T-helper 9 cell (primary cell): ENCODE measurements around the gene RDH8.
A peak's percentile ranks its signal among the peaks of the same experiment; 100 is the strongest.

Experiments
- DNase-seq: peaks from one replicate; pipeline ENCODE4 v3.0.0-alpha.2; 2020
- total RNA-seq, 2 donors: gene quantifications; one replicate each; lab custom pipeline; 2026; lab: John Stamatoyannopoulos, UW

The RDH8 gene, protein sequence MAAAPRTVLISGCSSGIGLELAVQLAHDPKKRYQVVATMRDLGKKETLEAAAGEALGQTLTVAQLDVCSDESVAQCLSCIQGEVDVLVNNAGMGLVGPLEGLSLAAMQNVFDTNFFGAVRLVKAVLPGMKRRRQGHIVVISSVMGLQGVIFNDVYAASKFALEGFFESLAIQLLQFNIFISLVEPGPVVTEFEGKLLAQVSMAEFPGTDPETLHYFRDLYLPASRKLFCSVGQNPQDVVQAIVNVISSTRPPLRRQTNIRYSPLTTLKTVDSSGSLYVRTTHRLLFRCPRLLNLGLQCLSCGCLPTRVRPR
- 0 reads per million in 2 donors for total RNA-seq

DNA sequence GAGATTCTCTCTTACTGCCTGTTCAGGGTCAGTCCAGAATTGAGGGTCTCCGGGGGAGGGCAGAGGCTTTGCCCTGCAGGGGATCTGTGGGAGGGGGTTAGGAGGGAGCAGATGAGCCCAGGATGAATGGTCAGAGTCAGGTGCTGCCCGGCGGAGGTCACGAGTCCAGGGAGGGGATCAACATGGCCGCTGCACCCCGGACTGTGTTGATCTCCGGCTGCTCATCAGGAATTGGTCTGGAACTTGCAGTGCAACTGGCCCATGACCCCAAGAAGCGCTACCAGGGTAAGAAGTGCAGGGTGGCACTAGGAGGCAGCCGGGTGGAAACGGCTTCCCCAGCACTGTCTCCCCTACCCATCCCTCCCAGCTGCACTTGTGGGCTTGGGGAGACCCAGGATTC lies at the start of gene RDH8:
TSS of gene RDH8 (plus strand) at position 168 of the 400 bp plus-strand sequence. CDS start at position 183, 15 bp downstream.
- DNase-seq: no peak

DNA sequence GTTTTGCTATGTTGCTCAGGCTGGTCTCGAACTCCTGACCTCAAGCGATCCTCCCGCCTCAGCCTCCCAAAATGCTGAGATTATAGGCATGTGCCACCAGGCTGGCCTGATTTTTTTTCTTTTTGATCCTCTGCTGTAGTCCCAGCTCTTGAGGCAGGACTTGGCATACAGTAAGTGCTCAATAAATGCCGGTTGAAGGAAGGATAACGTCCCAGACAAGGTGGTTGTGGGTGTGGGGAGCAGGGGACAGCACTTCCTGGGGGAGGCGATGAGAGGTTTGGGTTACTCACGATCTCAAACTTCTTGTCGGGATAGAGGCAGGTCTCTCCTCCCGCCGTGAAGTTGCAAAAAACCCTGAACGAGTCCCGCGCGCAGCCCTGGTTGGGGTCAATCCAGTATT lies 47.3 kb upstream of the RDH8 start:
- DNase-seq: no peak

DNA sequence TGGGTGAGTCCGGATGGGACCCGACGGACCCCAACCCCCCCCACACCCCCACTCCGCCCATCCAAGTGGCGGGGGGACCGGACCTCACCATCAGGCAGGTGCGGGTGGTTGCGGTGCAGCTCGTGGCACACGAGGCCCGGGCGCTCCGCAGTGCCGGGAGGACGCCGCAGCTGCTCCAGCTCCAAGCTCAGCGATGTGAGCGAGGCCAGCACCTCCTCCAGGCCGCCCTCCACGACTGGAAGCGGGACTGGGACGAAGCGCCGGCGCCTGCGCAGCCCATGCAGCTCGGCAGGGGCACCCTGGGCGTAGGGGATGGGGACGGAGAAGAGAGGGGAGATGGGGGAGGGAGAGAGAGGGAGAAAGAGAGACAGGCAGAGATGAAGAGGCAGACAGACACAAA lies 46.8 kb upstream of the RDH8 start:
- no peak for DNase-seq

DNA sequence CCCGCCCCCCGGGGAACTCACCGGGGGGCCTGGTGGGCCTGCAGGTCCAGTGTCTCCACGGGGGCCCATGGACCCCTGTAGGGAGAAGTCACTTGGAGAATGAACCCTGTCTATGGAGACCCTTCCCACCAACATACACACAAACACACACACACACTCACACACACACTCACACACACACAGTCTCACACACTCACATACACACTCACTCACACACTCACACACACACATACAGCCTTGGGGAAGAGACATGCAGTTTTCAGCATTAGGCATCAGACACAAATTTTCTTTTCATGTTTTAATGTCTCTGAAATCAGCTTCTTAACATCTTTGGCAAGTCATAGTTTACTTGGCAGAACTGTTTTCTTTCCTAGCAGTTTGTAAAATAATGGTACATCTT lies 46.0 kb upstream of the RDH8 start:
- no peak for DNase-seq

DNA sequence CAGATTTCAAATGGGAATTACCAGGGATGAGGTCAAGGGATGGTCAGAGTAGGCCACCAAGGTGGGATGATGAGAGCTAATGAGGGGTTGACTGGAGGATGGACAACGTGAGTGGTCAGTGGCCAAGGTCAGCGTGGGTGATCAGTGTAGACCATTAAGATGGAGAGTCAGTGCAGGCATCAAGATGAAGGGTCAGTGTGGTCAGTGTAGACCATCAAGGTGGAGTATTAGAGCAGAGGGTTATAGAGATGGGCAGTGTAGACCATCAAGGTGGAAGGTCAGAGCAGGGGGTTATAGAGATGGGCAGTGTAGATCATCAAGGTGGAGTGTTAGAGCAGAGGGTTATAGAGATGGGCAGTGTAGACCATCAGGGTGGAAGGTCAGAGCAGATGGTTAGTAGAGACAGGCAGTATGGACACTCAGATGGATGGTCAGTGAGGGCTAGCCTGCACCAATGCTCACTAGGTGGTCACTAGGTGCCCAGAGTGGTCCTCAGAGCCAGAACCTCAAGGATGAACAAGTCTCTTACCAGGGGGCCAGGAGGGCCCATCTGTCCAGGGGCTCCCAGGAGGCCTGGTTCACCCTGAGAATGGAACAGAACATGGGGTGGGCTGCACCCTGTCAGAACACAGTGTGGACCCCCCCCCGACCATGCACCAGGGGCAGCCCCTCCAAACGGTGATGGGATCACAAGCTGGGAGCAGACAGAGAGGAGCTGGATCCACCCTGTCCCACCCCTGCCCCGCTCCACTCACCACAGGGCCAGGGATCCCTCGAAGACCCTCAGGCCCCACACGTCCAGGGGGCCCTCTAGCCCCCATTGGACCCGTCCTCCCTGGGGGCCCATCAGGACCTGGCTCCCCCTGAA lies 44.2 kb upstream of the RDH8 start:
- DNase-seq: no peak

DNA sequence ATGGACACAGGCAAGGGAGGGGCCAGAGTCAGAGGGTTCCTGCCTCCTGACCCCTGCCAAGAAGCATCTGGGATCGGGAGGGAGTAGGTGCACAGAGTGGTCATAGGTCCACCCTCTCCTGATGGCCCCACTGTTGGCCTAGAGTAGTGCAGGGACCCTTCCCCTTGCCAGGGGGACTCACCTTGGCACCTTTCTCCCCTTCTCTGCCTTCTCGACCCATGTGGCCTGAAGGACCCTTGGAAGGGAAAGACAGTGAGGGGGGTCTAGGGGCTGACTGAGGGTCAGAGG lies 43.7 kb upstream of the RDH8 start:
- no peak for DNase-seq

DNA sequence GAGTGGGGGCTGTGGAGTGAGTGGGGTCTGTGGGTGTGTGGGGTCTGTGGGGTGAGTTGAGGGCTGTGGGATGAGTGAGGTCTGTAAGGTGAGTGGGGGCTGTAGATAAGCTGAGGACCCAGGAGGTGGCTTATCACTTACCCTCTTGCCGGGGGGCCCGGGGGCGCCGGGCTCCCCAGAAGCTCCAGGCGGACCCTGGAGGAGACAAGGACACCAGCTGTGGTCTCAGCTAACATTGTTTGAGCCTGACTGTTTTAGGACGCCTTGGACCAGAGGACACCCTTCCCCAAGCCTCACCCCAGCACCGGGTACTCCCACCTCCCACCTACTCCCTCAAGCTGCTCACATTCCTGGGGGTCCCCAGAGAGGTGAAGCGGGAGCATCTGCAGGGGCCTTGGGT lies 42.8 kb upstream of the RDH8 start:
- DNase-seq: no peak

DNA sequence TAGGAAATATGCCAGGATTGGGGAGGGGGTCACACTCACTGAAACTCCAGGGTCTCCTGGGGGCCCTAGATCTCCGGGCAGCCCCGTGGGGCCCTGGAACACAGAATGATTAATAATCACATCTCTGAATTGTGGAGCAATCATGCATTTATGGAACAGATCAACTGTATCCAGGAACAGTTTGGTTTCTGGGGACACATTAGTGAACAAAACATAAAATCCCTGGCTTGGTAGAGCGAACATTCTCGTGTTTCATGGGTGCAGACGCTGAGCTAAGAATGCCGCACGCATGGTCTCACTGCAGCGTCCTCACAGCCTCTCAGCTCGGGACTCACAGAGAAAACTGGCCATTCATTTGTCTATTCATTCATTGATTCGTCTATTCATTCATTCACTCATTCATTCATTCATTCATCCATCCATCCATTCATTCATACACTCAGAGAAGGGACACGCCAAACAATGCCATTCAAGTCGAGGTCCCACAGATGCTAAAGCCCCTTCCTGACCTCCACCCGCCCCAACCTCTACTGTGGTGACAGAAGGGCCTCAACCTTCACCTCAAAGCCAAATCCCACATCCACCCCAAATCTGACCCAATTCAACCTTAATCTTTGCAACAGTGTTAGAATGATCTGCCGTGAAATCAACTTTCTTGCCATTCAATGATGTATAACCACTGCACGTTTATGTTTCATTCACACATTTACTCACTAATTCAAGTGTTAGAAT lies 42.0 kb upstream of the RDH8 start:
- DNase-seq: no peak

DNA sequence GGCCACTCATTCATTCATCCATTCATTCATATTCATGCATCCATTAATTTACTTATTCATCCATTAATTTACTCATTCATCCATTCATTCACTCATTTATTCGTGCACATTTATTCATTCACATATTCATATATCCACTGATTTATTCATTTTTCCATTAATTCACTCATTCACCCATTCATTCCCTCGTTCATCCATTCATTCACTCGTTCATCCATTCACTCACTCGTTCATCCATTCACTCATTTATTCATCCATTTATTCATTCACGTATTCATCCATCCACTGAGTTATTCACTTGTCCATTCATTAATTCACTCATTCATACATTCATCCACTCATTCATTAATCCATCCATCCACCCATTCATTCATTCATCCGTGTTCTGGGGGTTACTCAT lies 41.2 kb upstream of the RDH8 start:
- DNase-seq: no peak

DNA sequence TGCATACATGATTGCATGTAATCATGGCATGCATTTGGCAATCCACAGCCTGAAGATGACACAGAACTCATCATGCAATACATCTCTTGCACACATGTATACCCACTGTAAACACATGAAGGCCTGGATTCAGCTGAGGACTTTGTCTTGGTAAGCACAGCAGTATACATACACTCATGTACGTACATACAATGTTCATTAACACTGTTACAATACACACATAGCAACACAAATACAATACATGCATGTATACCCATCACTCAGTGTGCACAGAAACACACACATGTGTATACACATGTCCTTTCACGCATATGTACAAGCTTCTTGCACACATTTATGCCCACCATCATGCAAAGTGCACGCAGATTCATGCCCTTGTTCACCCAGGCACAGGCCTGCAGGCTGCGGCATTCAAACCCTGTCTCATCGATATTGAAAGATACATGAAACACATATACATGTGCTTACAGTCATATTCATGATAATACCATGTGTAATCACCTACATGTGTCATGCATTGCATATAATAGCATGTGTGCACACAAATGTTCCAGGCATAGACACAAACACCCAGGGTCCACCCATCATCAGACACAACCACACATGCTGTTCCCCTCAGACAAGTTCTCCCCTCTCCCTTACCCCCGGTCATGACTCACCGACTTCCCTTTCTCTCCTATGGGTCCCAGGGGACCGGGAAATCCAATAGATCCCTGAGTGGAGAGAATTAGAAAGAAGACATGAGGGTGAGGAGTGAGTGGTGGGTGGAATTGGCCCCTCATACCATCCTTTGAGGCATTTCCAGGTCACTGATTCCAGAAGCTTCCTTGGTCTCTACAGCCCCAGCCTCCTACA lies 31.6 kb upstream of the RDH8 start:
- no peak for DNase-seq

DNA sequence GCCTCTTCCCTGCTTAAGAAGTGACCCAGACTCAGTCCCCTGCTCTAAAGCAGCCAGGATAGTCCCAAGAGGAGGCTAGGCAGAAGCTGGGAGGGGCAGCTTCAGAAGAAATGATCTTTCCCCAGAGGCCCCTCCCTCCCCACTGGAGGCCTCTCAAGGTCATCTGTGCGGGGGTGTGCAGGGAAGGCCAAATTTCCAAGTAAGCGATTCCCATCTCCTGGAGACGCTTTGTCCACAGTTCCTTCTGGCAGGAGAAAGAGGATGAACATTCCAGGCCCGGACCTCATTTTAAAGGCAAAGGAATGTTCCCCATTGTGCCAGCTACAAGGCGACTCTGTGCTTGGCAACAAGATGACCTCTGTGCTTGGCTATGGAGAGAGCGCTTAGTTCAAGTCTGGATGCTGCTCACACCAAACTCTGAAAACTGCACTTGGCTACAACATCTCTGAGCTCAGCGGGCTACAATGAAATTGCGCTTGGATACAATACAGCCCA lies 26.4 kb upstream of the RDH8 start:
- no peak for DNase-seq

DNA sequence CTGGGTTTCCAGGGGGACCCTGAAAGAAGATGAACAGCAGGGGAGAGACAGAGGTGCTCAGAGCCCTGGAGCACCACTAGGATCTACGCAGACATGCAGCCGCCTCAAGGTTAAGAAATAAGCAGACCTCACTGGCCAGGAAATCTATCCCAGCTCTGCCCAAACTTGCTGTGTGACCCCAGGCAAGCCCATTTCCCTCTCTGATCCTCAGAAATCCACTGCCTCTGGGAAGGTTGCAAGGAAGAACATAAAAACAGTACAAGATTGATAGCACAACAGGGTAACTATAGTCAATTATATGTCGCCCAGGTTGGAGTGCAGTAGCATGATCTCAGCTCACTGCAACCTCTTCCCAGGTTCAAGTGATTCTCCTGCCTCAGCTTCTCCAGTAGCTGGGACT lies 23.8 kb upstream of the RDH8 start:
- no peak for DNase-seq

DNA sequence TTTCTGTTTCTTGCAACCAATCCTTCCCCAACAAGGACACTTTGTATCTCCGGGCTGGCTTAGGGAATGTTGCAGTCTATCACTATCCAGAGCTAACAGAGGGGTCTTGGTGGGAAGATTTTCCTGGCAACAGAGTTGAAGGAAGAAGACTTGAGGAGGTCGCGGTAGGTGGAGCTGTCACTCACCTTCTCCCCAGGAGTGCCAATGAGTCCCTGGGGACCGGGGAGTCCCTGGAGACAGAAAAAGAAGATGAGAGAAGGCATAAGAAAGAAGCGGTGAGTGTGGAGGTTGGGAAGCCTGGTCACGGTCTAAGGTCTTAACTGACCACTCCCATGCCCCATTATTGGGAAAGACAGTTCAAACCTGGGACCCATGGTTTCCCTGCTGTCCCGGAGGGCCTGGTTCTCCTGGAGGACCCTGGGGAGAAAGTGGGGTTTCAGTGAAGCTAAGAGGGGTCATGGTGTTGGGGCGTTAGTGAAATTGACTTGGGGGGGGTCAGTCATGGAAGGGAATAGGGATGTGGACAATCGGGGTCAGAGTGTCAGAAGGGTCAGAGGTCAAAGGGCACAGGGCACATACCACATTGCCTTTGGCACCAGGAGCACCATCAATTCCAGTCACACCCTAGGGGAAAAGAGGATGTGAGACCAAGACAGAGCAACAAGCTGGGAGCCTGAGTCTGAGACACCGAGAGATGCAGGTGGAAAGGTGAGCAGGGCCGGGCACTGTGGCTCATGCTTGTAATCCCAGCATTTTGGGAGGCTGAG lies 21.7 kb upstream of the RDH8 start:
- no peak for DNase-seq

DNA sequence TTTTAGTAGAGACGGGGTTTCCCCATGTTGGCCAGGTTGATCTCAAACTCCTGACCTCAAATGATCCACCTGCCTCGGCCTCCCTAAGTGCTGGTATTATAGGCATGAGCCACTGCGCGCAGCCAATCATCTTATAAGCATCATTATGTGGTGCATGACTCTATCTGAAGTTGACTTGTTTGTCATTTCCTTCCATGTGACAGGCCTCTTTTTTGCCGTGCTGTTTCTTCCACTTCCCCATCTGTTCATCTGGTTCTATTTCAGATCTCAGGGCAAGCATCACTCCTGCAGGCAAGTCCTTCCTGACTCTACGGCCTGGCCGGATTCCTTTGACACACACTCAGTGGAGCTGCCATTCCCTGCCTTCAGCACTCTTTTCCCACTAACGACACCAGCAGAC lies 18.2 kb upstream of the RDH8 start:
- no peak for DNase-seq

DNA sequence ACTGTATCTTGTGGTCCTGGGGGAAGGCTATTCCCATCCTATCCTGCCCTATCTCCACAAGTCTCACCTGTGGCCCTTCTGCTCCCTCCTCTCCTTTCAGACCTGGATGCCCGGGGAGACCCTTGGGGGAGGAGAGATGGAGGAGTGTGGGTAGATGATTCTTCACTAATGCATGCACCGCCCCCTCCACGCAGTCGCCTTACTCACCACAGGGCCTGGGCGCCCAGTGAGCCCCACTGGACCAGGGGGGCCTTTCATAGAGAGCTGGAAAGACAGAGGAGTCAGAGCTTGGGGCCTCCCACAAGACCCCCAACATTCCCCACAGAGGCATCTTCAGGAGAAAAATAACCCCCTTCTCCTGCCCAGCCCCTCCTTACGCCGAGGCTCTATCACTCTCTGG lies 17.3 kb upstream of the RDH8 start:
- DNase-seq: no peak

DNA sequence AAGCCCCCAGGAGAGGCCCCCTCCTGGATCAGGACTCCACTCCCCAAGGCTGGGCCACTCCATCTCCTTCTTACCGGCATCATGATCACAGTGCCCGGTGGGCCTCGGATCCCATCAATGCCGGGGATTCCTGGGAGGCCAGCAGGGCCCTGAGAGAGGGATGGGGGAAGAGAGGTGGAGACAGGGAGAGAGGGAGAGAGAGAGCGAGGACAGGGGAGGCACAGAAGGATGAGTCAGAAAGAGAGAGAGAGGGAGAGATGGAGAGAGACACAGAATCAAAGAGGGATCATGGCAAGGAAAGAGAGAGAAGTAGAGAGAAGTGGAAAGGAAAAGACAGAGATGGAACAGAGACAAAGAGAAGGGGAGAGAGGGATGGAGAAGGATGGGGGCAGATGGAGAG lies 16.7 kb upstream of the RDH8 start:
- no peak for DNase-seq

DNA sequence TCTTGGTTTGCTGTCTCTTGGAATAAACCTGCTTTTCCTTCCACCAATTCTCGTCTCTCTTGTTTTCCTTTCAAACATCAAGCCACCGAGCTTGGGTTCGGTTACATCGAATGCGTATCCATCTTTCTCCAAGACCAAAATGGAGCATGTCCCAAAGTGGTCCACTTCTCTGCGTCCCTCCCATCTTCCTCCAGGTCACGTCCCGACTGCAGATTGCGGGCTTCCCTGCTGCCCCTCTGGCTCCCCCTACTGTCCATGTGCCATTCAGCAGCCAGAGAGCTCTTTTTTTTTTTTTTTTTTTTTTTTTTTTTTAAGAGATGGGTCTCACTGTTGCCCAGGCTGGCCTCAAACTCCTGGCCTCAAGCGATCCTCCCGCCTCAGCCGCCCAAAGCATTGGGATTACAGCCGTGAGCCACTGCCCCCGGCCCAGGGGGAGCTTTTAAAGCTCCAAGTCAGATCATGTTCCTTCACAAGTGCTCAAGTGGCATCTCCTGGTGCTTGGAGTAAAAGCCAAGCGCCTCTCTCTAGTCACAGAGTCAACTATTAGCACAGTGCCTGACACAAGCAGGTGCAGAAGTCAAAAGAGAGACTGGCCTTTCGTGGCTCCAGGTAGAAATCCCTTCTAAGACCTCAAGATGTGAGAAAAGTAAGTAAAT lies 13.0 kb upstream of the RDH8 start:
- peak; percentile 63 for DNase-seq

DNA sequence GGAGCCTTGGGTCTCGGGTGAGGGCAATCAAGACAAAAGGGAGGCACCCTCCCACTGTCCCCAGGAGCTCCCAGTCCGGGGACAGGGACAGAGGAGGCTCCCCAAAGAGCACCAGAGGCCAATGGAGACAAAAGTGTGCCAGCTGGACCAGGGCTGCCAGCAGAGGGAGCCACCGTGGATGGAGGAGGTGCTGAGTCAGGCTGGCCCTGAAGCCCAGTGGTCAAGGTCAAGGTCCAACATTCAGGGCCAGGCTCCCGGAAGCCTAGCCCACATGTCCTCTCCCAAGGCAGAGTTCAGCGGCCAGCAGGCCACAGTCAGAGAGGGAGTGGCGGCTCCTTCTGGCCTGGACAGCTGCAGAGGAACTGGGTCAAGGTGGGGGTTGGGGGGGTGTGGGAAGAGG lies 11.4 kb upstream of the RDH8 start:
- no peak for DNase-seq

DNA sequence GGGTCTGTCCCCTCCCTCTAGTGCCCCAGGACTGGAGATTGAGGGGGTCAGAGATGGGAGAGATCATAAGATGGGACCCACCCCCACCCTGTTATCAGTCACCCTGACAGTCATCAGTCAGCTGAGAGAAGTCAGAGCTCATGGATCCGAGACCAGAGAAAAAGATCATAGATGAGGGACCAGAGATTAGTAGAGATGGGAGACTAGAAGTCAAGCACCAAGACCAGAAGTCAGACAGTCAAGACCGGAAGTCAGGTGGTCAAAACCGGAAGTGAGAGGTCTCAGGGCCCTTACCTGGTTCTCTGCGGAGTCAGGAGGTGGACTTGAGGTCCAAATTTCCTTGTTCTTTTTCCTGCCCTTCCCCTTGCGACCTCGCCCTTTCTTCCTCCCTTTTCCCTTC lies 10.0 kb upstream of the RDH8 start:
- DNase-seq: no peak

DNA sequence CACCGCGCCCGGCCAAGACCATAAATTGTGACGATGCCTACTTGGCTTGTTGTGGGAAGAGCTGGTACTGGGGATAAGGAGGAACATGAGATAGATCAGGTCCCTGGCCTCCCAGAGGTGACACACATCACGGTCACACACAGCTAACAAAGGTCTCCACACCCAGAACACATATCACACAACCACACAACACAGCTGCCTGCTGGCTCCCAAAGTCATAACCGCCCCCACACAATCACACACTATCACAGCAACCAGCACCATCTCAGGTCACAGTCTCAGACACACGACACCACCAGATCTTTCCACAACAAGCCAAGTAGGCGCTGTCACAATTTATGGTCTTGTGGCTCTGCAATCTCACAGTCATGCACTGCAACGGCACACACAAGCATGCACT lies 8.7 kb upstream of the RDH8 start:
- DNase-seq: no peak

DNA sequence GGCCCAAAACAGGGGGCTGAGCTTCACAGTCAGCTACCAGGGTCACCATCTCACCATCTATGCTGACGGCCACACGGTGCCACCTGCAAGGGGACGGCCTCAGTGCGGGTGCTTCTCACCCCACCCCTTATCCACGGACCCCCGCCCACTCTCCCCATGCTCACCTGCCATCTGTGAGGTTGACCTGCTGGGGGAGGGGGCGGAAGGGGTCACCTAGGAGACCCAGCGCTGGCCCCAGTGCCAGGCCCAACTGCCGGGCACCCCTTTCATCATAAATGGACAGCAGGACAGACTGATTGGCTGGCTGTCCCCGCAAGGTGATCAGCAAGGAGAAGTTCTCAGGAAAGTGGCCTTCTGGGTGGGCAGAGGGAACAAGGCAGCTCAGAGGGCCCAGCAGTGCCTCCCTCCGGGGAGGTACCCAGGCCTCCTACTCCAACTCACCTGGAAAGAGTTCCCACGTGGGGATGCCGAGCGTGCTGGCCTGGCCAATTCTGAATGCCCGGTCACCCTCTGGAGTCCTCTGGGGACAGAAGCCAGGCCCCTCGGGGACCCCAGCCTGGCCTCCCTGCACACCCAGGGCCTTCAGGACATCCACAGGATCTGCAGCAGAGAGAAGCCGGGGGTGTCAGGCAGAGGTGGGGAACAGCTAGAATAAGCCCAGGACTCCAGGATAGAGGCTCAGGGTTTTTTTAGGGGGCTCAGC lies 7.5 kb upstream of the RDH8 start:
- no peak for DNase-seq
